ENCODE measurements around the gene HRG.
"Not testable (repeated sequence)": the region's sequence is repeated elsewhere in the genome, so short reads cannot be mapped to it uniquely, and the experiment has no call there.

Gene HRG

GRCh38 chr3:186665625-186666188 lies at the start of gene HRG:
HRG (plus strand) TSS chr3:186666014; CDS start chr3:186666032, 18 bp downstream.
- DNase-seq, result no peak

DNA sequence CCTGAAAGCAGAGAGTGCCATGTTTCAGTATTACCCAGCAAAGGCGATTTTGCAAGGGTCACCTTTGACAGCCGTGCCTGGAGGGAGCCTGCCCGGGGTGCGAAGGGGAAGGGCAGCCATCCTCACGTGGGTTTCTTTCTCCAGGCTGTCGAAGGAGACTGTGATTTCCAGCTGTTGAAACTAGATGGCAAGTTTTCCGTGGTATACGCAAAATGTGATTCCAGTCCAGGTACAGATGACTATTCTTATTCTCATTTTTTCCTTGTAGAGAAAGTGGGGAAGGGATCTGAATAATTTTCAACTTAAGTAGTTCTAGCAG lies 49.6 kb upstream of the HRG start:
- no peak for DNase-seq

DNA sequence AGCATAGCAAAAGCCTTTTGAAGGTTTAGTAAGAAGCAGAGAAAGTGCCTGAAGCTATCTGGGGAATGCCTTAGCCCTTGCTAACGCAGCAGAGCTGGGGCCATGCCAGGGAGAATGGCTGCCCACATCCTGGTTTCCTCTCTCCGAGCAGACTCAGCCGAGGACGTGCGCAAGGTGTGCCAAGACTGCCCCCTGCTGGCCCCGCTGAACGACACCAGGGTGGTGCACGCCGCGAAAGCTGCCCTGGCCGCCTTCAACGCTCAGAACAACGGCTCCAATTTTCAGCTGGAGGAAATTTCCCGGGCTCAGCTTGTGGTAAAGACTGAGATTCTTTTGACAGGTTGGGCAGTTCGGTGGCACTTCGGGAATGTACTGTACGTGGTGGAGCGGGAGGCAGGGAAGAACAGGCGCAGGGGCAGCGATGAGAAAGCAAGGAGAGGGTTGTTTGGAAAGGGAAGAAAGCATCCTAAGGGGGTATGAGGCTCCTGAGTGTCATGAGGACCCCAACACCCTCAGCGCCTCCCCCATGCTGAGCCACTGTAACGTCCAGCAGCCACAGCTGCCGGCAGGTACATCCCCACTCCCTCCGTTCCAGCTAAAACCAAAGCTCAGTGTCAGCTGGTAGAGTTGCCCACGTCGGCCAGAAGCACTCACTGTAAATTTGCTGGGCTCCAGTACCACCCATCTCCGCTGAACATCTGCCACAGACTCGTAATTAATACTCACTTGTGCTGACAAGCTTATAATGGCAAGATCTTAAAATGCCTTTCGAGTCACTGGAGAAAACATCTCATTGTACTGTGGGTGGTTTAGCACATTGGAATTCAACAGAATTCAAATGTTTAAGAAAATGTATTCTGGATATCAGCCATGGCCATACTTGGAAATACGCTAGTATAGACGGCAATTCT lies 48.5 kb upstream of the HRG start:
- DNase-seq, result peak; percentile 59

- DNase-seq, result no peak
Measured at GRCh38 chr3:186618318-186618938, 47.4 kb upstream of the HRG start.

- no peak for DNase-seq
Measured at GRCh38 chr3:186619787-186620212, 46.0 kb upstream of the HRG start.

- no peak for DNase-seq
Measured at GRCh38 chr3:186620213-186621092, 45.4 kb upstream of the HRG start.

- no peak for DNase-seq
Measured at GRCh38 chr3:186621894-186622650, 43.7 kb upstream of the HRG start.

DNA sequence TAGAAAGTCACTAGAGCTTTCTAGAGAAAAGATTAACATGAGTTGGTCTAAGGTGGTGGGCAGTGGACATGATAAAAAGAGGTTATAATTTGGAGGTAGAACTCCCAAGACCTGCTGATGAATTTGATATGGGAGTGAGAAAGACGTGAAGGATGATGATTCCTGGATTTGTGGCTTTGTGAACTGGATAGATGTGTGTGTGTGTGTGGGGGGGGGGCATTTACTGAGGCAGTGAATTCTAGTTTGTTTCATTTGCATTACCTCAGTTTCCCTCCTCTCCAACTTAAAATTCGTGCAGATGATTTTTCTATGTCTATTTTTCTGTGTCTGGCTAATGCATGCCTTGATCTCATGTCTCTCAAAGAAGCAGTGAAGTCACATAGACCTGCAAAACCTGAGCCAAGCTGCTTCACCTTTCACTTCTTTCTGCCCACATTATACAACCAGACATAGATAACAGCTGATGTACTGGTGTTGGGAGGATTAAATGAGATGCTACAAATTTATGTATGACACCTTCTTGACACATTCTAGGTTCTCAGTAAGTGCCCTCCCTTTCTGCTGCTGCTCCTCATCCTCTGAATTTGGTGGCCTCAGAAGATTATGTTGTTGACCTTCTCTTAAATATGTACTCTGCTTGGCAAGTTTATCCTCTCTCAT lies 43.0 kb upstream of the HRG start:
- no peak for DNase-seq

- DNase-seq, result no peak
Measured at GRCh38 chr3:186624598-186624997, 41.2 kb upstream of the HRG start.

- DNase-seq, result no peak
Measured at GRCh38 chr3:186625600-186626042, 40.2 kb upstream of the HRG start.

DNA sequence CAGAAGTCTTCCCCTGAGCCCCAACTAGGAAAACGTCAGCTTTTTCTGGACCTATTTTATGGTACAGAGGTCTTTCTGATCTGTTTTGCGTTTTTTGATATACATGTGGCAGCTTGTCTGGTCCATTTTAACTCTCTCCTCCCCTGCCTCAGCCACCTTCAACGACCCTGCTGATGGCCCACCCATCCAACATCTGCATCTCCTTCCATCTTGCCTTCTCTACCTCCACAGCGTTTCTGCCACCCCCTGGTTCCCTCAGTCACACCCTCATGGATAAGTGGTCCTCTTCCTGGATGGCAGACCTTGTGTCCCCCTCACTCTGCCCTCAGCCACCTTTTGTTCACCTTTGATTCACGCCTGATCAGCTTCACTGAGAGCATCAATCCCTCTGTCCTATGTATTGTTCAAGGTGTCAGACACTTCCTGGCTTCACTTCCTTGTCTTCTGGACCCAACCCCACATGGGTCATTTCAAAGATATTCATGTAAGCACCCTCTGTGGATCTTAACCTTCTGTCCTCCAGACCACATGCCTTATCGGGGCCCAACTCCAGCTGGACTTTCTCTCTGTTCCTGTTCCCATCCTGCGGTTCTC lies 39.5 kb upstream of the HRG start:
- DNase-seq, result no peak

DNA sequence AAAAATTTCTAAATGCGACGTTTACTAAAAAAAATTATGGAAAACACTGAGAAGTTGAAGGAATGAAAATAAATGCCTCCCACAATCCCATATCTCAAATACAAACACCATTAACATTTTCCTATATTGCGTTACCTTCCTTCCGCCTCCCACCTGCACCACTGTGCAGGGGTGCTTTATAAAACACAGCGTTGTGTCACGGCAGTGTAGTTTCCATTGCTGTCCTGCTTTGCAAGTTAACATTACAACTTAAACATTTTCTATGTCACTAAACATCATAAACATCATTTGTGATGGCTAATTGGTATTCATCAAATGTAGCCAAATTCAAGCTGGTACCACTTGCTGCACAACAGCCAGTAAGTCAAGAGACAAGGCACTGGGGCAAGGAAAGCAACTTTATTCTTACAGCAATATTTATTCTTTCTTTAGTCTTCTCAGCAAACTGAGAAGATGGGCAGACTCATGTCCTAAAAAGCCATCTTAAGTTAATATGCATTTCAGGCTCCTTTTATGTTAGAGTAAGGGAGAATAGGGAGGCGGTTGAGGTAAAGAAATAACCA lies 37.9 kb upstream of the HRG start:
- DNase-seq, result no peak

DNA sequence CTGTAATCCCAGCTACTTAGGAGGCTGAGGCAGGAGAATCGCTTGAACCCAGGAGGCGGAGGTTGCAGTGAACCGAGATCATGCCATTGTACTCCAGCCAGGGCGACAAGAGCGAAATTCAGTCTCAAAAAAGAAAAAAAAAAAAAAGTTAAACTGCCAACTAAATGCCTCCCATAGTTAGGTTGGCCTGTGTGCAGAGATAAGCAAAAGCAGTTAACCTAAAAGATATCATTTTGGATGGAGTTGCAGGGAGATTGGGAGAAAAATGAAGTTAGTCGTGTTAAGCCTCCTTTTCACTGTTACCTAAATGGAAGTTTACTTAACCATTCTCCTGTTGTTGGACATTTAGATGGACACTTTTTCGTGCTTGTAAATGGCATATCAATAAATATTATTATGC lies 37.1 kb upstream of the HRG start:
- DNase-seq, result no peak

DNA sequence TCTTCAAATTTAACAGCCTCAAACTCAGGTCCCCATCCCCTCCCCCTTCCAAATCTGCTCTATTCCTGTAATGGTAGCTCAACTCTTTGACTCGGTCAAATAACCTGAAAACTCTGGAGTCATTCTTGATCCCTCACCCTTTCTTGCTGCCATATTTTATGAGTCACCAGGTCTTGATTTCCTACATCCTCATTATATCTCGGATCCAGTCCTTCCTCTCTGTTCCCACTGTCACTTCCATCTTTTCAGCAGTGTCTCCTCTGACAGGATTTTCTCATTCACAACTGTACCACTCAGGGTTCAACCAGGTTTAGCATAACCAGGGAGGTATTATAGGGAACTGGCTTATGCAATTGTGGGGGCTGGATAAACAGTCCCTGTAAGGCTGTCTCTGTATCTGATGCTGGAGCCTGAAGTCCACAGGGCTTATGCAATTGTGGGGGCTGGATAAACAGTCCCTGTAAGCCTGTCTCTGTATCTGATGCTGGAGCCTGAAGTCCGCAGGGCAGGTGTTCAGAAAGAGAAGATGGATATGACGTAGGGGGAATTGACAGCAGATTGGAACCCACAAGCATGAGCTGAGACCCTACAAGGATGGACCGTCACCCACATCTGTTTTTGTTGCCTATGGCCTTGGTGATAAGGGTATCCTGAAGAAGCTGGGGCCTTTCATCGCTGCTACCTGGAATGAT lies 34.7 kb upstream of the HRG start:
- no peak for DNase-seq

DNA sequence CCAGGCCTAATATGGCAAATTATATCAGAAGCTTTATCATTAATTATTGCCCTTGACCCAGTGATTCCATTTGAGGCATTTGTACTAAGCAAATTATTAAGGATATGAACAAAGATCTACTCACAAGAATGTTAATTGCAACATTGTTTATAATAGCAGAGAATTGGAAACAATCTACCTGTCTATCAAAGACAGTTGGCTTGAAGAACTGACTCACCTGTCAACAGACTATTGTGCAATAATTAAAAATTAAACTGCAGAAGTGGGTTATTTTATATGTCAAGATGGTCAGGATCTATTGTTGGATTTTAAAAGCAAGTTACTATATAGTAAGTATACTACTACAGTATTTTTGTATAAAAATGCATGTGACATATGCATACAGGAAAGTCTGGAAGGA lies 32.3 kb upstream of the HRG start:
- no peak for DNase-seq

DNA sequence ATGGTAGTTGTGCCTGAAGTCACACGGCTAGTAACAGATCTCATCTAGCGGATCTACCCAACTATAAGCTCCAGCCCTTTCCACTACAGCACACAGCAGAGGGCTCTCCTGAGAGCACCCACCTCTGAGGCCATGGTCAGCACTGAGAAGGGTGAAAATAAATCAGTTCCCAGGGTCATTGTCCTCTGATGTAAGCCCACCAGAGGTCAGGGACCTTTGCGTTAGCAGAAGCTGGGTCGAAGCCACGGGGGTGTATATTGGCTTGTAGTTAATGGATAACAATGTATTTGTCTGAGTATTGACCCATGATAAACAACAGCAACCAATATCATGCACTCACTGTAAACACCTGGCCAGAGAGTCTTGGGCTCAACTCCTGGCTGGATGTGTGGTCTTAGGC lies 31.6 kb upstream of the HRG start:
- not testable (repeated sequence) for DNase-seq

DNA sequence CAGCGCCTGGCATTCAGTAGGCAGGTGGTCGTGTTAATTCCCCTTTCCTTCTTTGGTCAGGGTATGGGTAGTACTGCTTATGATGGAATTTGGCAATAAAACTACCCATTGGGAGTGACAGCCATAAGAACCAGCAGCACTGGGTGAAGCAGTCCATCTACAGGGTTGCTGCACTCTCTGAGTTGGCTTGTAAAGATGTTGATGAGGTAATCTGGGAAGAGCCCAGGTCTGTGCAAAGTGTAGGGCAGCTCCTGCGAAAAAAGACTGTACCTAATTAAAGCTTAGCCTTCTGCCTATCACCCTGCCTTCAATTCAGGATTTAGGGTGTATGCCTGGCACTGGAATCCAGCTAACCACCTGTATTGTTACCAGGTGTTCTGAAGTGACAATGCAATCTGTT lies 30.3 kb upstream of the HRG start:
- no peak for DNase-seq

DNA sequence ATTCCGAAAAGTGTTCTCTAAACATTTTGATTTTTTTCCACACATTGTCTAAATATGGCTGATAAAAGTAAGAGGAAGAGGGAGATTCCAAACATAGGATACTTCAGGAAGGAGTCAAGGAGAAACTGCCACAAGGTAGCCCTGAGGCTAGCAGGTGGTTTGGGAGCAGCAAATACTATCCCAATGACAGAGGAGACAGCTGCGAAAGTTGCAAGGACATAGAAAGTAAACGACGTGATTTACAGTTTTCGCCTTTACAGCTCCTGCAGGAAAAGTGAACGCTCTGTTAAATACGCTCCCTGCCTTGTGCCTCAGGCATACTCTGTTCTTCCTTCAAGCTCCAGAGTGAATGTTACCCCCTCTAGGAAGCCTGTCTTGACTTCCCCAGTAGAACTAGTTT lies 29.3 kb upstream of the HRG start:
- no peak for DNase-seq

GRCh38 chr3:186637686-186638085 lies 28.1 kb upstream of the HRG start:
- DNase-seq, result no peak

DNA sequence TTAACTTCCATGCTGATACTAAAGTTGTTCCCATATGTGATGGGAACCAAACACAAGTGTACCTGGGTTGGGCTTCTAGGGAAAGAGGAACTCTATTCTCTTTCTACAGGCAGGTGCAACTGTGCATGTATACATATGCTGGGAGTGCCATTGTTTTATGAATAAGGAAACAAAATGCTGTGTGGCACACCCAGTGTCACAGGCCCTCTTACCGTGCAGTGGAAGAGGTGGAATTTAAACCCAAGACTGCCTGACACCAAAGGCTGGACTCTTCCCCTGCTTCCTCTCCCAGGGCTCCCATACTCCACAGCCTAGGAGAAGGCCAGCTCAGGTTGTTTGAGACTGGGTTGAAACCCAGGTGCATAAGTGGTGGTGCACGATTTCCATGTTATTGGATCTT lies 27.6 kb upstream of the HRG start:
- DNase-seq, result no peak

Measured in NCI-H526 treated with DMSO at 0.1 percent for 48 hours (cell line).